Heart right ventricle (tissue), 16 donors: ENCODE measurements around the gene MX2. TPM values are rescaled to one million over a fixed set of nuclear protein-coding genes. Genes with fewer than 3 reads are reported as not detected.
A peak's percentile ranks its signal among the peaks of the same experiment; 100 is the strongest.

ENCODE experiments used
- ATAC-seq, 8 donors: fragments of 200-7000 bp; cut with Tn5 transposase; one replicate each; pipeline ENCODE4 v1.9.1; 2020; ENCODE audit warnings: mild to moderate bottlenecking in 8 of 8, moderate library complexity in 8 of 8, moderate number of reproducible peaks in 1 of 8
- DNase-seq, 2 donors: peaks; one replicate each; pipeline ENCODE4 v3.0.0-alpha.2; 2020
- H3K27ac ChIP-seq, 10 donors: fragments of 200-600 bp; sonication (generic) in 2 of 10; one replicate each; pipeline versions ENCODE4 v1.5.0 to v1.8.0; 2020 to 2022; ENCODE audit warnings: mild to moderate bottlenecking in 3 of 10
- H3K27me3 ChIP-seq, 7 donors: fragments of 200-600 bp; one replicate each; pipeline ENCODE4 v1.8.0; 2021 to 2022; ENCODE audit warnings: mild to moderate bottlenecking in 2 of 7
- H3K36me3 ChIP-seq, 9 donors: fragments of 200-600 bp; sonication (generic) in 1 of 9; one replicate each; pipeline versions ENCODE4 v1.5.0 to v1.8.0; 2020 to 2022; ENCODE audit warnings: mild to moderate bottlenecking in 2 of 9
- H3K4me1 ChIP-seq, 9 donors: fragments of 200-600 bp; sonication (generic) in 1 of 9; one replicate each; pipeline versions ENCODE4 v1.5.0 to v1.8.0; 2020 to 2022; ENCODE audit warnings: mild to moderate bottlenecking in 4 of 9
- H3K4me3 ChIP-seq, 10 donors: fragments of 200-600 bp; sonication (generic) in 2 of 10; one replicate each; pipeline versions ENCODE4 v1.5.0 to v1.8.0; 2020 to 2022; ENCODE audit warnings: mild to moderate bottlenecking in 7 of 10, moderate library complexity in 2 of 10
- H3K9me3 ChIP-seq, 11 donors: fragments of 200-600 bp in 10 of 11; sonication (generic) in 2 of 11; one replicate each; pipeline versions ENCODE4 v1.5.0 to v1.8.0; 2013 to 2022; ENCODE audit warnings: mild to moderate bottlenecking in 2 of 11, control low read depth in 1 of 11, moderate library complexity in 1 of 11
- WGBS, 2 donors: extraction: QIAGEN DNeasy Blood & Tissue Kit; methylation state at CpG; one replicate each; pipeline ENCODE4 v1.1.7; 2013; ENCODE audit warnings: inconsistent platforms in 1 of 2; 5-methylcytosine and 5-hydroxymethylcytosine counted together
- intact Hi-C, 10 donors: fragments of 100-400 bp; cut with DNase I; formaldehyde crosslinking; loops; one replicate each; pipeline versions ENCODE4 v1.11.1 to v1.14.2; 2022
- polyA plus RNA-seq, 2 donors: library from polyadenylated mRNA; stranded (reverse); fragments of 200-250 nt; gene quantifications; one replicate each; pipeline ENCODE4 v1.2.3, GENCODE V29; 2013
- total RNA-seq, 10 donors: library from RNA; stranded (reverse); fragmentation: NEBNext Ultra II Directional in 3 of 10; extraction: Animal tissue kit (Norgen Biotek cat#: 25700) in 3 of 10; gene quantifications; one replicate each; pipeline versions ENCODE4 v1.2.1 to v1.2.4, GENCODE V29; 2021 to 2023
- TF ChIP-seq, protein P1 (sequence below), 9 donors: fragments of 200-600 bp; sonication (generic) in 2 of 9; IDR thresholded peaks; one replicate each; pipeline versions ENCODE4 v1.5.0 to v1.8.0; 2021 to 2022; ENCODE audit warnings: antibody characterized with exemption in 9 of 9, mild to moderate bottlenecking in 5 of 9, moderate library complexity in 1 of 9
- donor health status: Arrhythmogenic right ventricular cardiomyopathy.
- donor health status: ischemic (EF 13 %, LVEDD 7.1; RV severe dilation, severe dysfunction).
- donor health status: healthy with polysubstance abuse.
- donor health status: DM: no; HTN: yes; CAD: no.
- donor health status: DM: no; HTN: no; CAD: no.
- donor health status: ischemic (EF 25% LVEDD 6.9; RV normal size, moderate dysfunction).
- donor health status: ischemic (EF 25% LVEDD 5.7; RV mildly dilated, moderate dysfunction).
- donor health status: healthy.
- donor health status: DM: yes; HTN: yes; CAD: no.
- donor health status: Ischemic cardiomyopathy.
- donor health status: ischemic (EF 35%, LVEDD 5.7; RV mildly dilated, moderate dysfunction).
- donor health status: nonischemic (EF 11% LVEDD 7.7; RV severe dilation, severe dysfunction).
- donor health status: DM: yes; HTN: yes; CAD: no.
- donor health status: PGD.
- donor health status: ischemic (EF 29% LVEDD 5.4; RV normal size, mild dysfunction).
- donor health status: nonischemic (EF 23%, LVEDD 6.1; RV moderate dilation, normal function).

MX2 gene
- total and polyA plus RNA-seq, 12 donors: 3.0 to 22.9 (median 6.6) TPM

- peak in 3 of 8 donors; percentile 8 to 40 (median 21) for ATAC-seq
- DNase-seq: no peak
- Histone ChIP-seq H3K4me1 (peaks cover 0 to 40% (median 17%) of the 10 kb centered on the region in 9 donors), H3K9me3 (no peaks in the 10 kb centered on the region), H3K4me3 (no peak overlapping the region), H3K27me3 (peaks cover 0 to 5% (median 0%) of the 10 kb centered on the region in 7 donors), H3K36me3 (peaks cover 0 to 15% (median 0%) of the 10 kb centered on the region in 9 donors), H3K27ac (peak overlapping the region in 9 of 10 donors; percentile 39 to 96 (median 94))
- TF ChIP-seq, protein P1, sequence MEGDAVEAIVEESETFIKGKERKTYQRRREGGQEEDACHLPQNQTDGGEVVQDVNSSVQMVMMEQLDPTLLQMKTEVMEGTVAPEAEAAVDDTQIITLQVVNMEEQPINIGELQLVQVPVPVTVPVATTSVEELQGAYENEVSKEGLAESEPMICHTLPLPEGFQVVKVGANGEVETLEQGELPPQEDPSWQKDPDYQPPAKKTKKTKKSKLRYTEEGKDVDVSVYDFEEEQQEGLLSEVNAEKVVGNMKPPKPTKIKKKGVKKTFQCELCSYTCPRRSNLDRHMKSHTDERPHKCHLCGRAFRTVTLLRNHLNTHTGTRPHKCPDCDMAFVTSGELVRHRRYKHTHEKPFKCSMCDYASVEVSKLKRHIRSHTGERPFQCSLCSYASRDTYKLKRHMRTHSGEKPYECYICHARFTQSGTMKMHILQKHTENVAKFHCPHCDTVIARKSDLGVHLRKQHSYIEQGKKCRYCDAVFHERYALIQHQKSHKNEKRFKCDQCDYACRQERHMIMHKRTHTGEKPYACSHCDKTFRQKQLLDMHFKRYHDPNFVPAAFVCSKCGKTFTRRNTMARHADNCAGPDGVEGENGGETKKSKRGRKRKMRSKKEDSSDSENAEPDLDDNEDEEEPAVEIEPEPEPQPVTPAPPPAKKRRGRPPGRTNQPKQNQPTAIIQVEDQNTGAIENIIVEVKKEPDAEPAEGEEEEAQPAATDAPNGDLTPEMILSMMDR (IDR thresholded peaks at IDR 0.05): peak in 4 of 9 donors; percentile 12 to 33 (median 20)
- intact Hi-C loops: loop anchor here in 3 of 10 donors (10.0 kb wide), 1 partner anchor 65 kb away; the partner anchor contains the start of gene MX1 (in 3 of the 3)
- 54 to 73% methylated on average over 22 of the region's 22 CpGs for WGBS, 2 donors
Observed at GRCh38 chr21:41360072-41360821, 1.6 kb upstream of the MX2 start.

DNA sequence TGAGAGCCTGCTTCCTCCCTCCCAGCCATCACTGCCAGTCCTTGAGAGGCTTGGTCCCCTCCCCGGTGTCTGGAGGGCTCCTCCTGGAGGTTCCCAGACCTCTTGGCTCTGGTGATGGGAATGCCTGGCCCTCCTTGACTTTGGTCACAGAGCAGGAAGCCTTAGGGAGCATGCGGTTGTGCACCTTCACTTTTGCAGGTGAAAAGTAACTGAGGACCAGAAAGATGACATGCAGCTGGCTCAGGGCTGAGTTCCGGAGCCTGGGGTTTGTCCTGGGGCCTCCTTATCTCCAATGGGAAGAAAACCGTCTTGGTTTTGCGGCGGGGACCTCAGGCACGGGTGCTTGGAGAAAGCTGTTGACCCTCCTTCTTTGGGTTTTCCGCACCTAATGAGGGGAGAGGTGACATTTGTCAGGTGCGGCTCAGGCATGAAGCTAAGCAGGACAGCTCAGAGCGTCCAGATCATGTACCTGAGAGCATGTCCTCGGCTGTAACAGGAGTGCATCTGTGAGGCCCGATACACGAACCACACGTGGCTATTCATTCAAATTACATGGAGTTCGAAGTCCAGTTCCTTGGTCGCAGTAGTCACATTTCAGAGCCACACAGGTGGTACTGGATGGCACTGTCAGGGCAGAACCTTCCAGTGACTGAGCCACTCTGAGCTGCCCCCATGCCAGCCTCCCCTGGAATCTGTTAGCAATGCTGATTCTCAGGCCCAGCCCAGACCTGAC lies 608 bp upstream of the MX2 start:
- 76 to 84% methylated on average over 16 of the region's 16 CpGs for WGBS, 2 donors
- peaks cover 0 to 22% (median 0%) of the 10 kb centered on the region in 9 donors for H3K36me3 ChIP-seq
- ATAC-seq (no peak), DNase-seq (no peak)
- peaks cover 0 to 5% (median 0%) of the 10 kb centered on the region in 7 donors for H3K27me3 ChIP-seq
- intact Hi-C loops: loop anchor here in 3 of 10 donors (10.0 kb wide), 1 partner anchor 64 kb away; the partner anchor contains the start of gene MX1 (in 3 of the 3)
- H3K9me3 ChIP-seq: no peaks in the 10 kb centered on the region
- TF ChIP-seq, protein P1 (IDR thresholded peaks at IDR 0.05): no peak
- H3K4me3 ChIP-seq: peak overlapping the region in 9 of 10 donors; percentile 35 to 65 (median 59)
- H3K4me1 ChIP-seq: peaks cover 0 to 42% (median 17%) of the 10 kb centered on the region in 9 donors
- H3K27ac ChIP-seq: peak overlapping the region; percentile 88 to 96 (median 94)

GRCh38 chr21:41362605-41363369 lies 960 bp downstream of the MX2 start:
- intact Hi-C loops: loop anchor here in 3 of 10 donors (10.0 kb wide), 1 partner anchor 62 kb away; the partner anchor contains the start of gene MX1 (in 3 of the 3)
- Histone ChIP-seq H3K27me3 (peaks cover 0 to 5% (median 0%) of the 10 kb centered on the region in 7 donors), H3K9me3 (no peaks in the 10 kb centered on the region), H3K27ac (peak overlapping the region; percentile 88 to 96 (median 94)), H3K4me1 (peaks cover 0 to 57% (median 20%) of the 10 kb centered on the region in 9 donors), H3K4me3 (peak overlapping the region in 9 of 10 donors; percentile 35 to 65 (median 59)), H3K36me3 (peaks cover 0 to 34% (median 0%) of the 10 kb centered on the region in 9 donors)
- WGBS, 2 donors: 86 to 90% methylated on average over 16 of the region's 16 CpGs
- ATAC-seq: peak in 1 of 8 donors; percentile 1
- no peak for DNase-seq
- TF ChIP-seq, protein P1 (IDR thresholded peaks at IDR 0.05): no peak
